BE2C (cell line): ENCODE results near the gene TSC22D1.

Source experiments
- DNase-seq: peaks from one replicate; pipeline ENCODE4 v3.0.0-alpha.2; 2020
- H3K27me3 ChIP-seq: fragments of 250-450 bp; sonication (Bioruptor Pico); 2 replicates; pipeline ENCODE4 v1.5.1; 2020; ENCODE audit warnings: mild to moderate bottlenecking
- H3K36me3 ChIP-seq: fragments of 250-450 bp; sonication (Bioruptor Pico); 2 replicates; pipeline ENCODE4 v1.5.1; 2020; ENCODE audit warnings: mild to moderate bottlenecking
- H3K4me1 ChIP-seq: fragments of 250-450 bp; sonication (Bioruptor Pico); 2 replicates; pipeline ENCODE4 v1.5.1; 2020
- H3K4me3 ChIP-seq: 2 replicates; pipeline ENCODE4 v1.5.1; 2011; ENCODE audit warnings: low read depth, low read length
- H3K9me3 ChIP-seq: fragments of 250-450 bp; sonication (Bioruptor Pico); 2 replicates; pipeline ENCODE4 v1.5.1; 2020
- CTCF ChIP-seq: IDR thresholded peaks from 2 replicates; pipeline ENCODE4 v1.5.1; 2012; ENCODE audit warnings: mild to moderate bottlenecking, low read depth, low read length

The TSC22D1 gene

GRCh38 chr13:44406617-44407016 is 169.5 kb downstream of the TSC22D1 start:
- H3K27me3 ChIP-seq: no peaks in the 10 kb centered on the region
- no peak for TF ChIP-seq CTCF
- no peak overlapping the region for H3K4me3 ChIP-seq
- H3K9me3 ChIP-seq: no peaks in the 10 kb centered on the region
- peaks cover 18% of the 10 kb centered on the region for H3K4me1 ChIP-seq
- no peaks in the 10 kb centered on the region for H3K36me3 ChIP-seq
- DNase-seq: no peak

GRCh38 chr13:44404261-44405132 is 171.6 kb downstream of the TSC22D1 start:
- no peak for TF ChIP-seq CTCF
- H3K4me3 ChIP-seq: no peak overlapping the region
- H3K36me3 ChIP-seq: no peaks in the 10 kb centered on the region
- peaks cover 18% of the 10 kb centered on the region for H3K4me1 ChIP-seq
- no peaks in the 10 kb centered on the region for H3K9me3 ChIP-seq
- no peak for DNase-seq
- no peaks in the 10 kb centered on the region for H3K27me3 ChIP-seq

GRCh38 chr13:44403461-44404056 is 172.6 kb downstream of the TSC22D1 start:
- no peak for DNase-seq
- TF ChIP-seq CTCF: no peak
- no peaks in the 10 kb centered on the region for H3K27me3 ChIP-seq
- no peak overlapping the region; the same call in 1 of the 2 replicates for H3K4me3 ChIP-seq
- no peaks in the 10 kb centered on the region for H3K36me3 ChIP-seq
- H3K4me1 ChIP-seq: peaks cover 18% of the 10 kb centered on the region
- H3K9me3 ChIP-seq: no peaks in the 10 kb centered on the region

GRCh38 chr13:44402899-44403445 is 173.2 kb downstream of the TSC22D1 start:
- H3K36me3 ChIP-seq: no peaks in the 10 kb centered on the region
- no peaks in the 10 kb centered on the region for H3K27me3 ChIP-seq
- peaks cover 21% of the 10 kb centered on the region for H3K4me1 ChIP-seq
- no peak overlapping the region for H3K4me3 ChIP-seq
- no peaks in the 10 kb centered on the region for H3K9me3 ChIP-seq
- no peak for DNase-seq
- no peak for TF ChIP-seq CTCF

GRCh38 chr13:44401577-44401976 is 174.6 kb downstream of the TSC22D1 start:
- no peaks in the 10 kb centered on the region for H3K27me3 ChIP-seq
- H3K9me3 ChIP-seq: no peaks in the 10 kb centered on the region
- TF ChIP-seq CTCF: no peak
- DNase-seq: no peak
- H3K4me3 ChIP-seq: no peak overlapping the region
- peaks cover 32% of the 10 kb centered on the region for H3K4me1 ChIP-seq
- no peaks in the 10 kb centered on the region for H3K36me3 ChIP-seq

GRCh38 chr13:44400736-44401135 is 175.4 kb downstream of the TSC22D1 start:
- Histone ChIP-seq H3K9me3 (no peaks in the 10 kb centered on the region), H3K36me3 (no peaks in the 10 kb centered on the region), H3K27me3 (no peaks in the 10 kb centered on the region), H3K4me3 (no peak overlapping the region), H3K4me1 (peaks cover 40% of the 10 kb centered on the region)
- no peak for TF ChIP-seq CTCF
- no peak for DNase-seq
